Brain microvascular endothelial cell (primary cell): ENCODE data around the gene LRMDA.

ENCODE experiments used
- DNase-seq: peaks from one replicate; pipeline ENCODE4 v3.0.0-alpha.2; 2020
- H3K27ac ChIP-seq: fragments of 250-450 bp; sonication (Bioruptor Pico); 2 replicates; pipeline ENCODE4 v1.5.1; 2020; ENCODE audit warnings: mild to moderate bottlenecking, moderate library complexity
- H3K27me3 ChIP-seq: fragments of 250-450 bp; sonication (Bioruptor Pico); replicated peaks from 2 replicates; pipeline ENCODE4 v1.5.1; 2020; ENCODE audit warnings: mild to moderate bottlenecking
- H3K36me3 ChIP-seq: fragments of 250-450 bp; sonication (Bioruptor Pico); replicated peaks from 2 replicates; pipeline ENCODE4 v1.5.1; 2020; ENCODE audit warnings: mild to moderate bottlenecking
- H3K4me3 ChIP-seq: 2 replicates; pipeline ENCODE4 v1.5.1; 2011; ENCODE audit warnings: low read depth, mild to moderate bottlenecking, control low read depth, low read length, moderate library complexity
- in situ Hi-C: cut with HindIII; loops from 2 replicates; pipeline ENCODE4 v1.10.0; 2017; ENCODE audit warnings: low sequenced_read_pairs, low pct_ligation_motif_present
- TF ChIP-seq, protein P1 (sequence below): IDR thresholded peaks from 2 replicates; pipeline ENCODE4 v1.5.1; 2011; ENCODE audit warnings: low read depth, mild to moderate bottlenecking, moderate library complexity, low read length, control low read depth, inconsistent platforms; ENCODE audit errors: missing control alignments

LRMDA gene

DNA sequence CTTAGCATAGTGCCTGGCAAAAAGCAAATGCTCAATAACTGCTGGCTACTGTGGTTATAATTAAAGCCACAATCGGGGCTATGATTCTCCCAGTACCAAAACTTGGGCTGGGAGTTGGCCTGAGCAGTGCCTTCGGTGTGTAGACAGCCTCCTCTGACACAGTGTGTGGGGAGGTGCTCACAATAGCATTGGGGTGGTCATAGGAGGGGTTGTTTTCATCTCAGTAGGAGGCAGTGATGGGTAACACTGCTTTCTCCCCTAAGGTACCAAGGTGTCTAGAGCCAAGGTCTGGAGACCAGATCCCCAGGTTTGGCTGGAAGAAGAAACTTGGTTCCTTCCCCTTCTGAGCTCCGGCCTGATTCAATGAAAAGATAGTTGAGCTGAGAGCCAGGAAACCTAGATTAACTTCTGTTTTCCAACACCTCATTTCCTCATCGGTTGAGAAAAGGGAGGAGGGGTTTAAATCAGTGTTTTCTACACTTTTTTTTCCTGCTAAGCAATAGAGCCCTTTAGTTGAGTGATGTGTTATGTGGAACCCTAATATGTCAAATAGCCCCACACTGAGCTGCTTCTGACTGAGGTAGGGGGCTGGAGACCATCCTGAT lies 68.2 kb downstream of the LRMDA start:
- Histone ChIP-seq H3K27me3 (no peaks in the 10 kb centered on the region), H3K27ac (no peak overlapping the region), H3K36me3 (no peaks in the 10 kb centered on the region), H3K4me3 (no peak overlapping the region)
- DNase-seq = no peak
- TF ChIP-seq, protein P1, sequence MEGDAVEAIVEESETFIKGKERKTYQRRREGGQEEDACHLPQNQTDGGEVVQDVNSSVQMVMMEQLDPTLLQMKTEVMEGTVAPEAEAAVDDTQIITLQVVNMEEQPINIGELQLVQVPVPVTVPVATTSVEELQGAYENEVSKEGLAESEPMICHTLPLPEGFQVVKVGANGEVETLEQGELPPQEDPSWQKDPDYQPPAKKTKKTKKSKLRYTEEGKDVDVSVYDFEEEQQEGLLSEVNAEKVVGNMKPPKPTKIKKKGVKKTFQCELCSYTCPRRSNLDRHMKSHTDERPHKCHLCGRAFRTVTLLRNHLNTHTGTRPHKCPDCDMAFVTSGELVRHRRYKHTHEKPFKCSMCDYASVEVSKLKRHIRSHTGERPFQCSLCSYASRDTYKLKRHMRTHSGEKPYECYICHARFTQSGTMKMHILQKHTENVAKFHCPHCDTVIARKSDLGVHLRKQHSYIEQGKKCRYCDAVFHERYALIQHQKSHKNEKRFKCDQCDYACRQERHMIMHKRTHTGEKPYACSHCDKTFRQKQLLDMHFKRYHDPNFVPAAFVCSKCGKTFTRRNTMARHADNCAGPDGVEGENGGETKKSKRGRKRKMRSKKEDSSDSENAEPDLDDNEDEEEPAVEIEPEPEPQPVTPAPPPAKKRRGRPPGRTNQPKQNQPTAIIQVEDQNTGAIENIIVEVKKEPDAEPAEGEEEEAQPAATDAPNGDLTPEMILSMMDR = no peak
- in situ Hi-C loops = no loop called here

DNA sequence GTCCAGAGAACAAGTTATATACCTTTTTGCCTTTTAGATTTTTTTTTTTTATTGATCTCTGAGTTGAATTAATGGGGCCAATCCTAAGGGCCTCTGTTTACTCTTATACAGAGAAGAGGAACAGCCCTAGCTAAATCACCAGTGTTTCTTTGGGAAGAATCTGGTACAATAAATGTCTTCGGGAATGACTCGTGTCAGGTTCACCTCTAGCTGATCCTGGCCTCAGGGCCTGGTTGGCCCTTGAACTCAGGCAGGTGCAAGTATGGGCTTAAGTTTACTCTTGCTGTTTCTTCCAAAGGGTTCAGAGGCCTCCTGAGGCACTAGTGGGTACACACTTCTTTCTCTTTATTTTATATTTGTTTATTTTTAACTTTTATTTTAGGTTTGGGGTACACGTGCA lies 71.0 kb downstream of the LRMDA start:
- Histone ChIP-seq H3K27me3 (no peaks in the 10 kb centered on the region), H3K36me3 (no peaks in the 10 kb centered on the region), H3K27ac (no peak overlapping the region), H3K4me3 (no peak overlapping the region)
- TF ChIP-seq, protein P1 = no peak
- in situ Hi-C loops = no loop called here
- no peak for DNase-seq

GRCh38 chr10:75502838-75503237 lies 71.4 kb downstream of the LRMDA start:
- DNase-seq = no peak
- H3K27ac ChIP-seq = no peak overlapping the region
- H3K27me3 ChIP-seq = no peaks in the 10 kb centered on the region
- in situ Hi-C loops = no loop called here
- TF ChIP-seq, protein P1 = no peak
- H3K36me3 ChIP-seq = no peaks in the 10 kb centered on the region
- no peak overlapping the region for H3K4me3 ChIP-seq

GRCh38 chr10:75505293-75505692 lies 73.9 kb downstream of the LRMDA start:
- TF ChIP-seq, protein P1 = no peak
- H3K27ac ChIP-seq = no peak overlapping the region
- no peak overlapping the region for H3K4me3 ChIP-seq
- DNase-seq = no peak
- in situ Hi-C loops = no loop called here
- H3K27me3 ChIP-seq = no peaks in the 10 kb centered on the region
- no peaks in the 10 kb centered on the region for H3K36me3 ChIP-seq

- H3K27ac ChIP-seq = no peak overlapping the region
- no peak for DNase-seq
- in situ Hi-C loops = no loop called here
- TF ChIP-seq, protein P1 = no peak
- no peaks in the 10 kb centered on the region for H3K27me3 ChIP-seq
- no peak overlapping the region for H3K4me3 ChIP-seq
- no peaks in the 10 kb centered on the region for H3K36me3 ChIP-seq
Observed at GRCh38 chr10:75505840-75506506, 74.5 kb downstream of the LRMDA start.

- Histone ChIP-seq H3K27ac (no peak overlapping the region), H3K4me3 (no peak overlapping the region), H3K36me3 (no peaks in the 10 kb centered on the region), H3K27me3 (peaks cover 3% of the 10 kb centered on the region)
- DNase-seq = no peak
- in situ Hi-C loops = no loop called here
- TF ChIP-seq, protein P1 = no peak
Observed at GRCh38 chr10:75506930-75507329, 75.5 kb downstream of the LRMDA start.
